RWPE1 (cell line): ENCODE results near the gene PLXNC1.

Experiments
- CTCF ChIA-PET: fragments of 350-600 bp; sonication (Branson Sonifier 250); formaldehyde crosslinking; extraction: SDS; loops from one replicate; lab custom pipeline; 2021; lab: Yijun Ruan, JAX
- POLR2A ChIA-PET: fragments of 400-600 bp; formaldehyde crosslinking; extraction: SDS; loops from one replicate; lab custom pipeline; 2020; ENCODE audit warnings: antibody characterized with exemption; ENCODE audit not compliant: low non-redundant PET; lab: Yijun Ruan, JAX
- DNase-seq: peaks from one replicate; pipeline ENCODE4 v3.0.0; 2012; ENCODE audit warnings: low spot score
- H3K27ac ChIP-seq: fragments of 450-650 bp; 2 replicates; pipeline ENCODE4 v1.5.1; 2017
- CTCF ChIP-seq: fragments of 450-650 bp; conservative IDR thresholded peaks from 2 replicates; pipeline ENCODE4 v1.5.1; 2017; ENCODE audit warnings: low read depth, mild to moderate bottlenecking

The PLXNC1 gene

GRCh38 chr12:94318181-94318580 lies 169.8 kb downstream of the PLXNC1 start:
- TF ChIP-seq CTCF: no peak
- H3K27ac ChIP-seq: no peak overlapping the region
- CTCF ChIA-PET: no interaction called here
- no peak for DNase-seq
- POLR2A ChIA-PET: no interaction called here

GRCh38 chr12:94320109-94320508 lies 171.7 kb downstream of the PLXNC1 start:
- ChIA-PET POLR2A (no interaction called here), CTCF (interaction anchor here (0.6 kb wide), 1 partner anchor 58 kb away, joined by 4 read pairs; no protein-coding TSS in a partner anchor)
- TF ChIP-seq CTCF: no peak
- no peak for DNase-seq
- no peak overlapping the region for H3K27ac ChIP-seq

GRCh38 chr12:94322346-94322745 lies 174.0 kb downstream of the PLXNC1 start:
- no peak overlapping the region for H3K27ac ChIP-seq
- DNase-seq: no peak
- CTCF ChIA-PET: no interaction called here
- TF ChIP-seq CTCF: no peak
- POLR2A ChIA-PET: no interaction called here

GRCh38 chr12:94326234-94326633 lies 177.9 kb downstream of the PLXNC1 start:
- ChIA-PET POLR2A (interaction anchor here (0.6 kb wide), 1 partner anchor 236 kb away, joined by 7 read pairs; no protein-coding TSS in a partner anchor), CTCF (interaction anchor here (0.6 kb wide), 1 partner anchor 222 kb away, joined by 3 read pairs; no protein-coding TSS in a partner anchor)
- no peak for TF ChIP-seq CTCF
- DNase-seq: no peak
- H3K27ac ChIP-seq: no peak overlapping the region

- no peak overlapping the region for H3K27ac ChIP-seq
- ChIA-PET CTCF (no interaction called here), POLR2A (interaction anchor here (0.6 kb wide), 1 partner anchor 235 kb away, joined by 7 read pairs; no protein-coding TSS in a partner anchor)
- TF ChIP-seq CTCF: no peak
- DNase-seq: no peak
Measured at GRCh38 chr12:94326727-94327126, 178.3 kb downstream of the PLXNC1 start.

GRCh38 chr12:94327809-94328208 lies 179.4 kb downstream of the PLXNC1 start:
- H3K27ac ChIP-seq: no peak overlapping the region
- ChIA-PET POLR2A (no interaction called here), CTCF (no interaction called here)
- DNase-seq: no peak
- no peak for TF ChIP-seq CTCF
